HG02571 (cell line): ENCODE data around the gene SET.
"Not testable (repeated sequence)": the region's sequence is repeated elsewhere in the genome, so short reads cannot be mapped to it uniquely, and the experiment has no call there.

Experiments
- ATAC-seq: cut with Tn5 transposase; IDR thresholded peaks from one replicate; pipeline ENCODE4 v1.9.1; 2021; ENCODE audit warnings: mild to moderate bottlenecking, moderate library complexity; ENCODE audit not compliant: unreplicated experiment

SET gene, protein sequence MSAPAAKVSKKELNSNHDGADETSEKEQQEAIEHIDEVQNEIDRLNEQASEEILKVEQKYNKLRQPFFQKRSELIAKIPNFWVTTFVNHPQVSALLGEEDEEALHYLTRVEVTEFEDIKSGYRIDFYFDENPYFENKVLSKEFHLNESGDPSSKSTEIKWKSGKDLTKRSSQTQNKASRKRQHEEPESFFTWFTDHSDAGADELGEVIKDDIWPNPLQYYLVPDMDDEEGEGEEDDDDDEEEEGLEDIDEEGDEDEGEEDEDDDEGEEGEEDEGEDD

DNA sequence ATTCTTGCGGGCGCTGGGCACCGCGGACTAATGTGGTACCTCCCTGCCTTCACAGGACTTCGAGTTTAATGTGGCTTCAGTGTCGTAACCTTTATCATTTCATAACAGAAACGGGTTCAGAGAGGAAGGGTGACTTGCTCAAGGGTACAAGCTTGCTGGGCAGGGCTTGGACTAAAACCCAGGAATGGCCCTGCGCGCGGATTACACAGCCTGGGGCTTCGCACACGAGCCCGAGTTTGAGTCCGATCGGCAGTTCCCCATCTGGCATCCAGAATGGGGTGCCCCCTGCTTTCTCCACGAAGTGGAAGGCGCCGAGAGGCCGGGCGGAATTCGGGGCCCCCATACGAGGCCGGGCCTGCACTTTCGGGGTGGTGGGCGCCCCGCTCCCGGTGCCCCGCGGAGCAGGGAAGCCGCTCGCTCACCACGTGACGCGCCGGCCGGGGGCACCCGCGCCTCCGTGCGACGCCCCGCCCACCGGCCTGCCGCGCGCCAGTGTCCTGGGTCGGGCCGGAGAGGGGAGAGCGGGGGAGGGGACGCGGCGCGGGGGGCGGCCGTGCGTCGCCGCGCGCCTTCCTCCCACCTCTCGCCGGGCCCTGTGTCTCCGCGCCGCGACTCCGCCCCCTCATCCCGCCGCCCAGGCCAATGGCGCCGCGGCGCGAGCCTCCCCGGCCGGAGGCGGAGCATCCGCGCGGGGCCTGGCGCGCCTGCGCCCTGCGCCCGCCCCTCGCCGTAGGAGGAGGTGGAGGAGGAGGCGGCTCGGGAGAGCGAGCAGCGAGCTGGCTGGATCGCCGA is at the start of gene SET:
SET (plus strand) TSS at position 722 of the 792 bp plus-strand sequence. CDS start 361 bp downstream, outside the sequence.
- ATAC-seq: peak; percentile 65

DNA sequence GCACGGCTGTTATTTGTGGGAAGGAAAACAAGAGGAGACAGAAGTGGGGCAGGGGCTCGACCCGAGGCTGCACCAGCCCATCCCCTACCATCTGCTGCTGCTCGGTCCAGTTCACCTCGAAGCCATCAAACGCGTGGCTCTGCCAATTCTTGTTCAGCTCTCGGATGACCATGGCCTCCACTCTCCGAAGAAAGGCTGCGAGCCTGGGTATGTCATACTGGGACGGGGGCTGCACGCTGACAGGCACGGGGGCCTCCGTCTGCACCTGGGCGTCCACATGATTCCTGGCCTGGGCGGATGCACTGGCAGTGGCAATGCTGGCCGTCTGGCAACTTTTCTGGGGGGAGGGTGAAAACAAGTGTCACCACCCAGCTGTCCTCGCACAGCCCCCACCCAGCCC is 48.4 kb upstream of the SET start:
- ATAC-seq: no peak

DNA sequence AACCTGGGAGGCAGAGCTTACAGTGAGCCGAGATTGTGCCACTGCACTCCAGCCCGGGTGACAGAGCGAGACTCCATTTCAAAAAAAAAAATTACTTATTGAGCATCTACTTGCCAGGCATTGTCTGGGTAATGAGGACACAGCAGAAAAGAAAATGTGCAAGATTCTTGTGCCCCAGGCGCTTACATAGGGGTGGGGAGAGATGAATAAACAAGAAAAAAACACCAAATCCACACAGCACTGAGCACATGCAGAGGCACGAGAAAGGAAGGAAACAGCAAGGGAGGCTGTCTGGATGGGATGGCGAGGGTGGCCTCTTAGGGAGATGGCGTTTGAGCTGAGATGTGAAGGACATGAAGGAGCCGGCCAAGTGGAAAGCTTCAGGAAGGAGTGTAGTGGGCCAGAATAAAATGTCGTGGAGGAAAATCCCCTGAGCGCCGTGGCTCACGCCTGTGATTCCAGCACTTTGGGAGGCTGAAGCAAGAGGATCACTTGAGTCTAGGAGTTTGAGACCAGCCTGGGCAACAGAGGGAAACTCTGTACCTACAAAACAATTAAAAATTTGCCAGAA is 46.3 kb upstream of the SET start:
- no peak for ATAC-seq

DNA sequence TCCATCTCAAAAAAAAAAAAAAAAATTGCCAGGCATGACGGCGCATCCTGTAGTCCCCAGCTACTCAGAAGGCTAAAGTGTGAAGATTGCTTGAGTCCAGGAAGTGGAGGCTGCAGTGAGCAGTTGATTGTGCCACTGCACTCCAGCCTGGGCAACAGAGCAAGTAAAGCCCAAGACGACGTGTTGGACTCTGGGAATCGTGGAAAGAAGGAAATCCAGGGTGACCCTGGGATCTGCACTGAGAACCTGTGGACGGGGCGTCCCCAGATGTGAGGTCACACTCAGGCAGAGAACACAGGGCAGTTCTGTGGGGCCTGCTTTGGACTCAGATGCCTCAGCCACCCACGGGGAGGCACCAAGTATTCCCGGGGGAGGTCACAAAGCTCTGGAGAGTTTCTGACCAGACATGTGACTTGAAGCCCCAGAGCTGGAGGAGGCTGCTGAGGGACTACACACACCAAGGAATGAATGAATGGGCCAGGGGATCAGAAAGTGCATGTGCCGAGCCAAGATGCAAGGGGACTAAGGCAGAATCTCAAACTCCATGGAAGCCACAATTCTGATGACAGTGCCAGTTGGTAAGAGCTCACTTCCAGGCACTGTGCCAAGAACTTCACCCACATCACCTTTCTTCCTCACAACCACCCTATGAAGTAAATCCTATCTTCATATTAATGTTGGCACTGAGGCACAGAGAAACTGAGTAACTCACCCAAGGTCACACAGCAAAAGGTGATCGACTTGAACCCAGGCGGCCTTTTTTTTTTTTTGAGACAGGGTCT is 45.3 kb upstream of the SET start:
- peak; percentile 64 for ATAC-seq

DNA sequence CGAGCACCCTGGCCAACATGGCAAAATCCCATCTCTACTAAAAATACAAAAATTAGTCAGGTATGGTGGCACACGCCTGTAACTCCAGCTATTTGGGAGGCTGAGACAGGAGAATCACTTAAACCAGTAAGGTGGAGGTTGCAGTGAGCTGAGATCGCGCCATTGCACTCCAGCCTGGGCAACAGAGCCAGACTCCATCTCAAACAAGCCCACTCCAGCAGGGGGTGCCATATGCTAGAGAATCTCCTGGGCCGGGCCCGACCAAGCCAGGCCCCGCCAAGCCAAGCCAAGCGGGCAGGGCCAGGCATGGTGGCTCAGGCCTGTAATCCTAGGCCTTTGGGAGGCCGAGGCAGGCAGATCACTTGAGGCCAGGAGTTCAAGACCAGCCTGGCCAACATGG is 40.8 kb upstream of the SET start:
- not testable (repeated sequence) for ATAC-seq

DNA sequence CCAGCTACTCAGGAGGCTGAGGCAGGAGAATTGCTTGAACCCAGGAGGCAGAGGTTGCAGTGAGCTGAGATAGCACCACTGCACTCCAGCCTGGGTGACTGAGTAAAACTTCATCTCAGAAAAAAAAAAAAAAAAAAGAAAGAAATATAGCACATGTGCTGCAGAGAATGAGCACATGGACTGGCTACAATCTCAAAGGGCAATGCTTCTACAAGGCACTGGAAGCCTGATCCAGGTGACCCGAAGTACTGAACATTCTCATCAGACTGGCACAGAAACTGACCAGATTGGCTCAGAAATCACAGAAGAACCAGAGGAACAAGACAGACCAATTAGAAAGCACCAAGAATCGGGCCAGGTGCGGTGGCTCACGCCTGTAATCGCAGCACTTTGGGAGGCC is 37.2 kb upstream of the SET start:
- ATAC-seq: no peak

DNA sequence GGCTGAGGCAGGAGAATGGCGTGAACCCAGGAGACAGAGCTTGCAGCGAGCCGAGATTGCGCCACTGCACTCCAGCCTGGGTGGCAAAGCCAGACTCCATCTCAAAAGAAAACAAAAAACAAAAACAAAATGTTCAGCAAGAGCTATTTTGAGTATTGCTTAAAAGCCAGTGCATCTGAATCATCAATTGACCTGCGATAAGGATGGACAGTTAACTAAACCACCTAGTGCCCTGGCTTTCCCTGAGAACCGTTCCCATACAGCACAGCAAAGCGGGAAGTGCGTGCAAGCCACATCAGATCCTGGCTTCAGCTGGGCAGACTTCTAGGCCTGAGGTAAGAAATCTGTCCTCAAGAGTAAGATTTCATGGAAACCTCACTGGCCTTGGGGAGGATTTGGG is 35.1 kb upstream of the SET start:
- ATAC-seq: no peak

DNA sequence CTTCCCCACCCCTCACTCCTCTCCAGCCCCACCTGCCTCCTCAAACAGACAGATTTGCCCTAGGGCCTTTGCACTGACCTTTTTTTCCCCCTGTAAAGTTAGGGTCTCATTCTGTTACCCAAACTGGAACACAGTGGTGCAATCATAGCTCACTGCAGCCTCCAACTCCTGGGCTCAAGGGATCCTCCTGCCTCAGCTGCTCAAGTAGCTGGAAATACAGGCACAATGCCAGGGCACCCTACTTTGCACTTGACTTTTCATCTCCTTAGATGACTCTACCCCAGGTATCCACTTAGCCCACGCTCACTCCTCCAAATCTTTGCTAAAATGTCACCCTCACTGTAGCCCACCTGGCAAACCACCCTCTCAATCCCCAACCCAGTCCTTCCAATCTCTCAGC is 34.5 kb upstream of the SET start:
- ATAC-seq: no peak

DNA sequence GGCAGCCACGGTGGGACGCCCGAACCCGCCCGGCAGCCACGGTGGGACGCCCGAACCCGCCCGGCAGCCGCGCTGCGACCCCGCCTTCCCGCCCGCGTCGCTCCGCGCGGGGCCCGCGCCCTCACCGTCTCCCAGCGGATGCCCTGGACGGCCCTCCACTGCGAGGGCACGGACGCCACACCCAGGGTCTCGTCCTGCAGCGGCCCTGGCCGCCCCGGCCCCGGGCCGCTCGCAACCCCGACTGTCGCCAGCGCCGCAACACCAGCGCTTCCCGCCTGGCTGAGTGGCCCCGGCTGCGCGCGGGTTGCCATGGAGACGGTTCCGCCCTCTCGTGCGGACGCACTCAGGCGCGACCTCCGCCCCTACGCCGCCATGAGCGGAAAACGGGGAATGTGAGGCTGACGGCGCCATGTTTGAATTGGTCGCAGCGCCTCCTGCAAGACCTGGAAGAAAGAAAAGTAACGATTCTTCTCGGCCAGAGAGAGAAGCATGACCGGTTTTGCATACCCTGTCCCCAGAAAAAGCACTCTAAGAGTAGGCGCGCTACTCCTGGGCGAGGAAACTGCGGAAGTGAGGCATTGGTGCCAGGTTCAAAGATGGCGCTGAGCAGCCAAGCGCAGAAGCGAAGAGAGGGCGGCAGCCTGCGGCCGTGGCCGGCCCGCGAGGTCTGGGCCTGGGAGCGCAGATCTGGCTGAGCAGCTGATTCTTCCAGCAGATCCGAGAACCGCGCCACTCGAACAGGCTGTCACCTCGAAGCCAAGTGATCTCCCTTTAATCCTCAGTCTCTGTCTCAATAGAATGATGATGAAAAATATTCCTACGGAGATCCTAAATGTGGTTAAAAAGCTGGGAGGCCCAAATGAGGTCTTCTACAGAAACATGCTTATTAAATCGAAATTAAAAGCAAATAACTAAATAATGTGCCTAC is 32.3 kb upstream of the SET start, which contains the start of gene DYNC2I2:
DYNC2I2 (minus strand) TSS at position 432 of the 928 bp plus-strand sequence; CDS start at position 311, 121 bp downstream.
- peak; percentile 67 for ATAC-seq

DNA sequence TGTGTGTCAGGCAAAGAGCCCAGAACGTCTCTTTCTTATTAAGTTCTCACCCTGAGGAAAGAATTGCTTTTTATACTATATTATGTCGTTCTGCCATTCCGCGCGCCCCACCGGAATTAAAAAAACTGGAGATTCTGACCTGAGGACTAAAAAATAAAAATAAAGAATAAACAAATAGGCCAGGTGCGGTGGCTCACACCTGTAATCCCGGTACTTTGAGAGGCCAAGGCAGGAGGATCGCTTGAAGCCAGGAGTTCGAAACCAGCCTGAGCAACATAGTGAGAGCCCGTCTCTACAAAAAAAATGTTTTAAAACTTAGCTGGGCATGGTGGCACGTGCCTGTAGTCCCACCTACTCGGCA is 31.7 kb upstream of the SET start:
- ATAC-seq: no peak

DNA sequence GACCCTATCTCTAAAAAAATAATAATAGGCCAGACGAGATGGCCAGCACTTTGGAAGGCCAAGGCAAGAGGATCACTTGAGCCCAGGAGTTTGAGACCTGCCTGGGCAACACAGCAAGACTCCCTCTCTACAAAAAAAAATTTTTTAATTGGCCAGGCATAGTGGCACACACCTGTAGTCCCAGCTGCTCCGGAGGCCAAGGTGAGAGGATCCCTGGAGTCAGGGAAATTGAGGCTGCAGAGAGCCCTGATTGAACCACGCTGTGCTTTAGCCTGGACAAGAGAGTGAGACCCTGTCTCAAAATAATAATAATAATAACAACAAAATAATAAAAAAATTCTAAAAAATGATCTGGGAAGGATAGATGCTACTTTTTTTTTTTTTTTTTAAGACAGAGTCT is 31.2 kb upstream of the SET start:
- no peak for ATAC-seq

DNA sequence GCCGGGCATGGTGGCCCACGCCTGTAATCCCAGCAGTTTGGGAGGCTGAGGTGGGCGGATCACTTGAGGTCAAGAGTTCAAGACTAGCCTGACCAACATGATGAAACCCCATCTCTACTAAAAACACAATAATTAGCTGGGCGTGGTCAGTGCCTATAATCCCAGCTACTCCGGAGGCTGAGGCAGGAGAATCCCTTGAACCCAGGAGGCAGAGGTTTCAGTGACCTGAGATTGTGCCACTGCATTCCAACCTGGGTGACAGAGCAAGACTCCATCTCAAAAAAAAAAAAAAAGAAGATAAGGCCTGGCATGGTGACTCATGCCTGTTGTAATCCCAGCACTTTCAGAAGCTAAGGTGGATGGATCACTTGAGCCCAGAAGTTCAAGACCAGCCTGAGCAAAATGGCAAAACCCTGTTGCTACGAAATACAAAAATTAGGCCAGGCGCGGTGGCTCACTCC is 22.5 kb upstream of the SET start:
- not testable (repeated sequence) for ATAC-seq

DNA sequence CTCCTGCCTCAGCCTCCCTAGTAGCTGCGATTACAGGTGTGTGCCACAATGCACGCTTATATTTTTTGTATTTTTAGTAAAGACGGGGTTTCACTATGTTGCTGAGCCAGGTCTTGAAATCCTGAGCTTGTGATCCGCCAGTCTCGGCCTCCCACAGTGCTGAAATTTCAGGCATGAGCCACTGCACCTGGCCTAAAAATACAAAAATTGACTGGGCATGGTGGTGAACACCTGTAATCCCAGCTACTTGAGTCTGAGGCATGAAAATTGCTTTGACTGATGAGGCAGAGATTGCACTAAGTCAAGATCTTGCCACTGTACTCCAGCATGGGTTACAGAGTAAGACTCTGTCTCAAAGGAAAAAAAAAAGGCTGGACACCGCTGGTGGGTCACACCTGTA is 19.2 kb upstream of the SET start:
- ATAC-seq: no peak

DNA sequence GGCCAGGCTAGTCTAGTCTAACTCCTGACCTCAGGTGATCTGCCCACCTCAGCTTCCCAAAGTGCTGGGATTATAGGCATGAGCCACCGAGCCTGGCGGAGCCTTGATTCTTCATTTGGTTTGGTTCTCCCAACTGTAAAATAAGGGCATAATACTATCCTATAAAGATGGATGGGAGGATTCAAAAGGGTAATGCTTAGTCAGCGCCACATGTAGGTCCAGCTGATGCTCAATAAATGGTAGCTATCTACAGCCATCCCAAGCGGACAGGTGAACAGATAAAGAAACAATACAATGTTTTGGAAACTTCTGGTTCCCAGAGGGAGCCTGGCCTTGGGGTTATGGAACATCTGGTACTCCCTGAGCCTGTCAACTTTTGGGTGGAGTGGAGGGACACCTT is 13.6 kb upstream of the SET start:
- ATAC-seq: no peak

DNA sequence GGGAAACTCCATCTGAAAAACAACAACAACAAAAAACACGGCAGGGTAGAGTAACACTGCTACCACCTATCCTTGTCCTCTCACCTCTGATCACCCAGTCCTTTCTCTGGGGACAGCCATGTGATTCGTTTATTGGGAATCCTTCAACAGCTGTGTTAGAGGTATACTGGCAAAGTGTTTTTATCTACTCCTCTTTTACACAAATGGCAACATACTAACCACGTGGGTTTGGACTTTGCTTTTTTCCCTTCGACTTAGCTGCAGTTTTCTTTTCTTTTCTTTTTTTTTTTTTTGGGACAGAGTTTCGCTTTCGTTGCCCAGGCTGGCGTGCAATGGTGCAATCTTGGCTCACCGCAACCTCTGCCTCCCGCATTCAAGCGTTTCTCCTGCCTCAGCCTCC is 11.2 kb upstream of the SET start:
- ATAC-seq: no peak

DNA sequence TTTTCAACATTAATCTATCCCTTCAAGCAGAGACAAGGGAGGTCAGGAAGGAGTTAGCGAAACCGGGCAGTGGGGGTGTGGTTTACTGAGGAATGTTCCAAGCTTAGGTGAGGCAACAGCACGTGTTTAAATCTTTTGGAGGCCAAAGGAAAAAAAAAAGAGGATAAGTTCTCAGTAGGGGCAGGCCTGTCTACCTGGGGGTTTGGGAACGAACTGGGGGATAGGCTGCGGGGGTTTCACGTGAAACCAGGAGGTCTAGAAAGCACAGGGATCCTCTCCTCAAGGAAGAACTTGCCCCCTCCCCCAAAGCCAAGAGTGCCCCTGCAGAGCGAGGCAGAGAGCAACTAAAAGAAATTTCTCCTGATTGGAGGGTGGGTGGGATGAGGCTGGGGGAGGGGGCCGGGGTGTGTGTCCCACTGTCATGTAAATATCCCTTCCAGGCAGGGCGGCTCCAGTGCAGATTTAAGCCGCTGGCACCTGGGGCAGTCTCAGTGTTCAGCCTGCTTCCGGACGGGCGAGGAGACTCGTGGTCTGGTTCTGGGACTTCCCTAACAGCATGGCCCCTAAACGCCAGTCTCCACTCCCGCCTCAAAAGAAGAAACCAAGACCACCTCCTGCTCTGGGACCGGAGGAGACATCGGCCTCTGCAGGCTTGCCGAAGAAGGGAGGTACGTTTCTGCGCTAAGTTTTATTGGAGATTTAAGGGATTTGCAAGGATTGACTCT is 5.5 kb upstream of the SET start:
- no peak for ATAC-seq

DNA sequence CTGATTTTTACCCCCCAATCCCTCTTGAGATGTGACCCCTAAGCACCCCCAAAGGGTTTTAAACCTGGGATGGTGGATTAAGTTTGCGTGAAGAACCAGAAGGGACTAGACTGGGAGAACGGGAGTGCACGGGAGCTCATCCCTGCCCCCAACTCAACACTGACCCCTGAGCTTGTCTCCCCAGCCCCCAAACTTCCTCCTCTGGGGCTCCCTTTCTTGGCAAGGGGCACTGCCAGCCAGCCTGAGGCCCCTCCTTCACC is 5.0 kb upstream of the SET start:
- ATAC-seq: no peak

DNA sequence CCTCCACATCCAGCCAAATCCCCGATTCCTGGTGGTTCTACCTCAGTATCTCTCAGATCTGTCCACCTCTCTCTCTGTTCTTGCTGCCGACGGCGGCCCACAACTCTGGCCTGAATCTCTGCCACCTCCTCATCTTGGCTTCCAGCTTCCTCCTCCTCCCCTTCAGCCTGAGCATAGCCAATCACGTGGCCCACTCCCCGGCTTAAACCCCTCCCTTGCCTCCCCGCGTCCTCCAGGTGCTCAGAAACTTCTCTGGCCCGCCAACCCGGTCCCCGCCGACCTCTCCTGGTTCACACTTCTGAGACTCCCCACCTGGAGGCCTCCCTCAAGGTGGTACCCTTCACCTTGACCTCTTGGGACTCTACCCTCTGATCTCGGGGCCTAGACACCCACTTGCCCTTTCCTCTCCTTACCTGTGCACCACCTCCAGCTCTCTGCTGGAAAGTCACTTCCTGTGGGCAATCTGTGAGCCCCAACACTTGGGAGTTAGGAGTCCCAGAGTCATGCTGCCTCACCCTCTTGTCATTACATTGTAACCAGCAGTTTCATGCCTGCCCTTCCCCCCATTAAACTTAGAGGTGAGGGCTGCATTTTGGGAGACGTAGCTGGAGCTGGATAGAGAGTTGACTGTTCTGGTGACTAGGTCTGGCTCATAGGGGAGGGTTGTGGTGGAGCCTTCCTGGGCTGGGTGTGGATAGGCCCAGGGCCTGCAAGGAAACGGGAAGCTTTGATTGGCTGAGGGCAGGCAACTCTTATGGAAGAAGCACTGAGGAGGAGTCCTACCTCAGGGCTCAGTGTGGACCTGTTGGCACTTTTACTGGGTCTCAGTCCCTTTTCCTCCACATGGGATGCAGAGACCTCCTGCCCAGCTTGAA is 4.5 kb upstream of the SET start:
- ATAC-seq: no peak
